Ammon's horn (tissue), 1 donor: ENCODE results near the gene SLC12A1.

Source experiments
- DNase-seq: peaks from one replicate; pipeline ENCODE4 v3.0.0-alpha.2; 2016; ENCODE audit warnings: low spot score

Gene SLC12A1

GRCh38 chr15:48205981-48206380, at the start of gene SLC12A1:
Gene SLC12A1, plus strand, starts transcription at chr15:48206302. Its CDS starts 1,418 bp downstream, at chr15:48207720.
- no peak for DNase-seq

DNA sequence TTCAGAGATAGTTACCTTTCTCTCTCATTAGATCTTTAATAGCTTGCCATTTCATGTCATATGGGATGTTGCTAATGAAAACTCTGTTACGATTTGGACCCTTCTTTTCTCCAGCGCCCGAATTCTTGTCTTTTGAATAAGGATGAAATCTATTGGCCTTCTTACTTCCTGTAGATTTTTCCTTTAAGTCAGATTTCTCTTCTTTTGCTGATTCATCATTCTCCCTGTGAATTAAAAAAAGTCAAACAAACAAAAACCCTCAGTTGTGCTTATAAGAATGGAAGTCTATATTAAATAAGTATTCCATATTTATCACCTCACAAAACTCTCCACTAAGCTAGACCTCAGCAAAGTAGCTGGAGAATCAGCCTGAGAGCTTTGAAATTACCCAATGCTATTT, 37.5 kb upstream of the SLC12A1 start:
- DNase-seq: no peak

GRCh38 chr15:48170981-48171380, 35.1 kb upstream of the SLC12A1 start:
- no peak for DNase-seq

- DNase-seq: no peak
Measured at GRCh38 chr15:48175126-48175525, 31.0 kb upstream of the SLC12A1 start.

DNA sequence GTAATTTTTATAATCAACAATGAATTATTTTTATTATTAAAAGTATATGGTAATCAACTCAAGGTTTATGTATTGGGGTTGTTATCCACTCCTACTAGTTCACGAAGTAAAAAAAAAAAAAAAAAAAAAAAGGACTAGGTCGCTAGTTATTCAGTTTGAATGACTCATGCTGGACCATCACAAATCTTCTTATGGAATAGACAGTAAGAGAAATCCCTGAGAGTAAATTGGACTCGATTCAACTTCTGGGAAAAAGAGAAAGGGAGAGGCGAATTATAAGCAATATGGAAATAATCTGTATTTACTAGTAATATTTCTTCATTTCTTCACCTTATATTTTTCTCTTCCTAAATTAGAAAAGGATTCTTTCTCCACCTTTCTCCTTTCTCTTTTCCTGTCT, 30.0 kb upstream of the SLC12A1 start:
- DNase-seq: no peak

DNA sequence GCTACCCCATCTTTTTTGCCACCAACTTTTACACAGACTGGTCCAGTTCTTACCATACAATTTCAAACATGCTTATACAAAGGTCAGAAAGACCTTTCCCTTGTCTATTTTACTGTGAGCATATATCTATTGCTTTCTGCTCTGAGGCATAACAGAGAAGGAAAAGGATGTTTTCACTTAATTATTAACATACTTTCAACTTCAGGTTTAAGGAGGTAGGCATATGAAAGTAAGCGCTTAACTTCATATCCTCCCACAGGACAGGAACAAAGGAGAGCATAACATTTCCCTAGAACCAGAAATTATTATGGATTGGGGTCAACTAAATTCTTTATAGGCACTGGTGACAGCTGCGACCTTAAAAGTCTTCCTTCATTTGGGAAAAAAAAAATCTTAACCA, 29.1 kb upstream of the SLC12A1 start:
- DNase-seq: no peak

GRCh38 chr15:48177383-48177765, 28.7 kb upstream of the SLC12A1 start:
- peak; percentile 40 for DNase-seq

- DNase-seq: peak; percentile 64
Measured at GRCh38 chr15:48177766-48178647, 28.1 kb upstream of the SLC12A1 start, which contains the start of gene MYEF2. Gene MYEF2, minus strand, starts transcription at chr15:48178295. Its CDS starts 58 bp downstream, at chr15:48178237.

DNA sequence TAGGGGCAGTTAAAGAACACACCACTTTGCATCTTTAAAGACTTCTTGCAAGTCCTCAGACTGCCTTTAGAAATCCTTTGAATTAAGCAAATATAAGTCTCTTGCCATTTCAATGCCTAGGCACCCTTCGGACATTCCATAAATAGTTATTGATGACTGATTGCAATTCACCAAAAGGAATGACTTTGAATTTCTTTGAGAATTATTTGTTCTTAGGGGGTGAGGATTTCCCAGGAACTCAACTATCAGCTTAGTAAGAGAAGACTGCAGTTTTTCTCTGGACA, 27.5 kb upstream of the SLC12A1 start:
- no peak for DNase-seq

DNA sequence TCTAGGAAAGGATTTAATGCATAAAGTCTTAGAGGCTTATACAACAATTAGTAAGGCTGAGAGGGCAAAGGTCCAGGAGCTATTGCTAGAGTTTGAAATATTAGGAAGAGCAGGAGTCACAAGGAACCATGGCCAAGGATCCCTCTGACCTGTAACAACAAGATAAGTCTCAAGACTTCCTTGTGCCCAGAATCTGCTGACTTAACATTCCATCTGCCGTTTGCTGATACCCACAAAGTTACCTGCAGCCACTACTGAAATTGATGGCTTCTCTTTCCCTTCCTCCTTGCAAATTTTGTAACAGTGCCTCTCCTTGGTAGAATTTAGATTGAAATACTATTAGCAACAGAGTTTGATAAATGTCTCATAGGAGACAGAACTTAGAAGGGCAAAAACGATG, 23.4 kb upstream of the SLC12A1 start:
- no peak for DNase-seq

GRCh38 chr15:48185529-48185928, 20.6 kb upstream of the SLC12A1 start:
- DNase-seq: no peak

DNA sequence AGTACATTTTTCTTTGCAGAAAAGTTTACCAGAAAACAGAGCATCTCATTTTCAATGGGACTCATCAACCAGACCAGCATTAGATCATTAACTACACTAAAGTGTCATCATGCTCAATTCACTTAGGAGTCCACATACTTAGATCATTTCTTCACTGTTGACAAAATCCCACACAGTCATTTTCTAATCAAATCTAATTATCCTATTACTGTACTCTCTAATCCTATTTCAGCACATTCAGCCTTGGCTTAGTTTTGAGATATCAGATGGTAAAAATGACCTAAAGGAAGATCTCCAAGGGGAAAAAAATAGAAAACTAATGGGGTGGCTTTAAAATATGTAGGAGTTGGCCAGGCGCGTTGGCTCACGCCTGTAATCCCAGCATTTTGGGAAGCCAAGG, 19.8 kb upstream of the SLC12A1 start:
- DNase-seq: no peak

- peak; percentile 70 for DNase-seq
Measured at GRCh38 chr15:48190932-48191573, 15.0 kb upstream of the SLC12A1 start.

- peak; percentile 52 for DNase-seq
Measured at GRCh38 chr15:48191574-48192225, 14.4 kb upstream of the SLC12A1 start, which contains the start of gene CTXN2. Gene CTXN2, plus strand, starts transcription at chr15:48191665. Its CDS starts 9,636 bp downstream, at chr15:48201301.

- DNase-seq: no peak
Measured at GRCh38 chr15:48202068-48202467, 4.0 kb upstream of the SLC12A1 start.

DNA sequence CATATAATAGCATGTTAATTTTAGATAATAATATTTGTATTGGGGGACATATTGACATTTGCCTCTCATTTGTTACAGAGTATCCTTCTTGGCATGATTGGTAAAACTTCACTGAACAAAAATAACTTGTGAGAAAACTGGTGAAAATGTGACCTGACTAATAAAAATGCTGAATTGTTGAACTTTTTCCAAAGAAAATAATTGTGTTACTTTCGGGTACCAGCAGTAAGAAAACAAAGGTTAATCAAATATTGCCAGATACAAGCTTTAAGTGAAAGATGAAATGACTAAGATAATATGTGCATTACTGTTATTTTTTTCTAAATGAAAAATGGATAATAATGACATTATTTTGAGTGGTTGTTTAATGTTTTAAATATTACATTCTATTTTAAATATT, 15.2 kb downstream of the SLC12A1 start:
- no peak for DNase-seq

- DNase-seq: no peak
Measured at GRCh38 chr15:48221885-48222284, 15.8 kb downstream of the SLC12A1 start.

DNA sequence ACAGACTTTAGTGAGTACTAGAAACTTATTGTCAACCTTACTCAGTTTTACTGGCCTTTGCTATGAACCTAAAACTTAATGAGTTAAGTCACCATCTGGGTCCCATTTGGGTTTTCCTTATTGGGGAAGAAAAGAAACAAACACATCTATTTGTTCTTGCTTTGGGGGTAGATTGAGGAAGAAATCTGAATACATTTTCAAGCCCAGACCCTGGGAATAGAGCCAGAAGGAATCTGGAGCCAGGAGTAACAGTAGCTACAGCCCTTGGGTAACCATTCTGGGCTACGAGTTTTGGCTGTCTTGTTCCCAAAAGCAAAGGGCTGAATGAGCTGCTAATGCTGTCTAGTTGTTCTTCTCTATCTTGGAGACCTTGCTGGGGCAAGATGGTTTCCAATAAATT, 16.5 kb downstream of the SLC12A1 start:
- DNase-seq: no peak

- DNase-seq: no peak
Measured at GRCh38 chr15:48225771-48226170, 19.7 kb downstream of the SLC12A1 start.

GRCh38 chr15:48230498-48230897, 24.4 kb downstream of the SLC12A1 start:
- DNase-seq: no peak

- no peak for DNase-seq
Measured at GRCh38 chr15:48233246-48233645, 27.1 kb downstream of the SLC12A1 start.

GRCh38 chr15:48239334-48239733, 33.2 kb downstream of the SLC12A1 start:
- DNase-seq: no peak

DNA sequence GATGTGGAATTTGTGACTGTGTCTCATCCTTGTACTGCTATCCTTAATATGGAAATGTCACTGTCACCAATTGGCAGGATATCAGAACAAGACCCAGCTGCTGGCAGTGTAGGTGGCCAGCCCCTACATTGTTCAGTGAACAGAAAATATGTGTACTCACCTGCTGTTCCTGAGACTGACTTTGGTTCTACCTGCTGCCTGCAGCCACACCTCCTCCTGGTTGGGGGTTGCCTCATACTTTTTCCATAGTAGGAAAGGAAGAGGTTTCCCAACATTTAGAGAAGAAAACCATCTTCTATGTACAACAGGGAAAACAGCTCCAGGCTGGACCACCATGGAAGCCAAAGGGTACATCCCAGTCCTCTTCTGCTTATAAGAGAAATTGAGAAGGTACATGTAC, 35.9 kb downstream of the SLC12A1 start:
- DNase-seq: no peak
